Ovary (tissue), 9 donors: ENCODE data around the gene ENPP6. TPM values are rescaled to one million over a fixed set of nuclear protein-coding genes. Genes with fewer than 3 reads are reported as not detected.

Experiments used
- DNase-seq, 5 donors: peaks; one replicate each; pipeline ENCODE4 v3.0.0-alpha.2; 2019 to 2020
- H3K27ac ChIP-seq, 2 donors: fragments of 200-600 bp; one replicate each; pipeline versions ENCODE4 v1.5.1 to v1.8.0; 2019 to 2022
- H3K27me3 ChIP-seq: fragments of 200-600 bp; one replicate; pipeline ENCODE4 v1.8.0; 2022
- H3K36me3 ChIP-seq: fragments of 200-600 bp; sonication (generic); one replicate; pipeline ENCODE4 v1.5.1; 2019
- H3K4me1 ChIP-seq: one replicate; pipeline ENCODE4 v1.8.1; 2013; ENCODE audit warnings: mild to moderate bottlenecking, moderate library complexity; ENCODE audit not compliant: insufficient read depth
- H3K4me3 ChIP-seq: fragments of 200-600 bp; sonication (generic); one replicate; pipeline ENCODE4 v1.5.1; 2017
- H3K9me3 ChIP-seq, 2 donors: fragments of 200-600 bp in 1 of 2; sonication (generic) in 1 of 2; one replicate each; pipeline versions ENCODE4 v1.5.1 to v1.8.1; 2013 to 2019; ENCODE audit warnings: mild to moderate bottlenecking in 1 of 2, moderate library complexity in 1 of 2
- EP300 ChIP-seq: sonication (generic); formaldehyde crosslinking; IDR thresholded peaks from one replicate; pipeline ENCODE4 v1.6.1; 2017; ENCODE audit warnings: antibody characterized with exemption
- POLR2A ChIP-seq: fragments of 450-650 bp; IDR thresholded peaks from one replicate; pipeline ENCODE4 v1.6.1; 2017; ENCODE audit warnings: antibody characterized with exemption, mild to moderate bottlenecking, moderate library complexity
- WGBS, 3 donors: extraction: QIAGEN DNeasy Blood & Tissue Kit in 1 of 3; methylation state at CpG; one replicate each; pipeline versions ENCODE4 v1.1.5 to v1.1.7; 2013 to 2017; 5-methylcytosine and 5-hydroxymethylcytosine counted together
- intact Hi-C, 4 donors: fragments of 100-400 bp; cut with DNase I; formaldehyde crosslinking; loops; one replicate each; pipeline versions ENCODE4 v1.11.0 to v1.15.1; 2022 to 2023
- polyA plus RNA-seq, 2 donors: library from polyadenylated mRNA; stranded (reverse); fragments of 200-250 nt in 1 of 2; fragments of 350-450 nt in 1 of 2; fragmentation: Illumina TruSeq in 1 of 2; extraction: RNeasy Lipid Tissue Mini Kit (QIAGEN cat#74804) in 1 of 2; gene quantifications; one replicate each; pipeline ENCODE4 v1.2.3, GENCODE V29; 2013 to 2014
- total RNA-seq, 7 donors: library from RNA; depleted of rRNA in 2 of 7; stranded (reverse); fragments of >200 nt in 2 of 7; fragmentation: NEBNext Ultra II Directional in 3 of 7; extraction: Animal tissue kit (Norgen Biotek cat#: 25700) in 3 of 7; gene quantifications; one replicate each; pipeline versions ENCODE4 v1.1.0 to v1.2.4, GENCODE V29; 2016 to 2023
- TF ChIP-seq, protein P1 (sequence below), 3 donors: fragments of 450-650 bp in 2 of 3; fragments of 200-600 bp in 1 of 3; IDR thresholded peaks; one replicate each; pipeline versions ENCODE4 v1.5.1 to v1.8.0; 2016 to 2022; ENCODE audit warnings: antibody characterized with exemption in 3 of 3, mild to moderate bottlenecking in 1 of 3
- donor health status: DM: no; HTN: no; CAD: no; lungs with moderate emphysema.
- donor health status: DM: no; HTN: no; CAD: no.
- donor health status: Bipolar disorder and iron deficiency.
- donor health status: DM: yes; HTN: yes; CAD: no.
- donor health status: DM: no; HTN: no; CAD: no.
- donor health status: DM: yes; HTN: yes; CAD: no.

Gene ENPP6
- total and polyA plus RNA-seq, 9 donors, result 1.7 to 20.8 (median 9.4) TPM

- TF ChIP-seq POLR2A, result no peak
- no peak for TF ChIP-seq EP300
- TF ChIP-seq, protein P1, sequence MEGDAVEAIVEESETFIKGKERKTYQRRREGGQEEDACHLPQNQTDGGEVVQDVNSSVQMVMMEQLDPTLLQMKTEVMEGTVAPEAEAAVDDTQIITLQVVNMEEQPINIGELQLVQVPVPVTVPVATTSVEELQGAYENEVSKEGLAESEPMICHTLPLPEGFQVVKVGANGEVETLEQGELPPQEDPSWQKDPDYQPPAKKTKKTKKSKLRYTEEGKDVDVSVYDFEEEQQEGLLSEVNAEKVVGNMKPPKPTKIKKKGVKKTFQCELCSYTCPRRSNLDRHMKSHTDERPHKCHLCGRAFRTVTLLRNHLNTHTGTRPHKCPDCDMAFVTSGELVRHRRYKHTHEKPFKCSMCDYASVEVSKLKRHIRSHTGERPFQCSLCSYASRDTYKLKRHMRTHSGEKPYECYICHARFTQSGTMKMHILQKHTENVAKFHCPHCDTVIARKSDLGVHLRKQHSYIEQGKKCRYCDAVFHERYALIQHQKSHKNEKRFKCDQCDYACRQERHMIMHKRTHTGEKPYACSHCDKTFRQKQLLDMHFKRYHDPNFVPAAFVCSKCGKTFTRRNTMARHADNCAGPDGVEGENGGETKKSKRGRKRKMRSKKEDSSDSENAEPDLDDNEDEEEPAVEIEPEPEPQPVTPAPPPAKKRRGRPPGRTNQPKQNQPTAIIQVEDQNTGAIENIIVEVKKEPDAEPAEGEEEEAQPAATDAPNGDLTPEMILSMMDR (IDR thresholded peaks at IDR 0.05), result no peak
- H3K27ac ChIP-seq, result no peak overlapping the region
- no peak for DNase-seq
- H3K36me3 ChIP-seq, result no peaks in the 10 kb centered on the region
- WGBS, 3 donors, result 68 to 77% (median 75%) methylated on average over 4 of the region's 4 CpGs
- no peak overlapping the region for H3K4me3 ChIP-seq
- no peaks in the 10 kb centered on the region for H3K4me1 ChIP-seq
- no peaks in the 10 kb centered on the region for H3K27me3 ChIP-seq
- intact Hi-C loops, result no loop called here
- no peaks in the 10 kb centered on the region for H3K9me3 ChIP-seq
Measured at GRCh38 chr4:184232975-184233374, 15.3 kb upstream of the ENPP6 start.

GRCh38 chr4:184232202-184232601 lies 14.5 kb upstream of the ENPP6 start:
- Histone ChIP-seq H3K4me1 (no peaks in the 10 kb centered on the region), H3K36me3 (no peaks in the 10 kb centered on the region), H3K27me3 (no peaks in the 10 kb centered on the region), H3K27ac (no peak overlapping the region), H3K9me3 (no peaks in the 10 kb centered on the region), H3K4me3 (no peak overlapping the region)
- intact Hi-C loops, result no loop called here
- TF ChIP-seq POLR2A (no peak), EP300 (no peak)
- TF ChIP-seq, protein P1 (IDR thresholded peaks at IDR 0.05), result no peak
- DNase-seq, result no peak
- 87 to 94% (median 89%) methylated on average over 1 of the region's 1 CpG for WGBS, 3 donors

DNA sequence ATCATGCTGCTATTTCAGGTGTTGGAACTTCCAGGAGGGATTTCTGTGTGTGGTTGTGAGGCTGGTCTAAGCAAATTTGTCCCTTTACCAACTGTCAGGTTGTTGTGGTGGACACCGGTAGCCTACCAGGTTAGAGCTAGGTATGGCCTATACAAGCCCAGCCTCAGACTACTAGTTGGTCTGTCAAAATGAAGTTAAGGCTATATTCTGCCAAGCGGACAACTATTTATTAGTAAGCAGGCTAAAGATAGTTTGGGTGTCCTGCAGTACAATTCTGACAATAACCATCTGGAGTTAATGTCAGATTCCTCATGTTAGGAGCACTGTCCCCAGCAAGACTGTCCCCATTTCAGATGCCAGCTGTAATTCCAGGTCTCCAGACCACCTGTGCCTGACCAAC lies 13.9 kb upstream of the ENPP6 start:
- H3K27me3 ChIP-seq, result no peaks in the 10 kb centered on the region
- H3K4me3 ChIP-seq, result no peak overlapping the region
- no peaks in the 10 kb centered on the region for H3K4me1 ChIP-seq
- no peaks in the 10 kb centered on the region for H3K36me3 ChIP-seq
- H3K27ac ChIP-seq, result no peak overlapping the region
- intact Hi-C loops, result no loop called here
- no peaks in the 10 kb centered on the region for H3K9me3 ChIP-seq
- no peak for DNase-seq
- TF ChIP-seq, protein P1 (IDR thresholded peaks at IDR 0.05), result no peak
- TF ChIP-seq EP300 (no peak), POLR2A (no peak)
- 81 to 89% (median 85%) methylated on average over 2 of the region's 2 CpGs for WGBS, 3 donors

- intact Hi-C loops, result no loop called here
- no peak overlapping the region for H3K4me3 ChIP-seq
- H3K27me3 ChIP-seq, result no peaks in the 10 kb centered on the region
- no peaks in the 10 kb centered on the region for H3K36me3 ChIP-seq
- no peaks in the 10 kb centered on the region for H3K9me3 ChIP-seq
- DNase-seq, result no peak
- TF ChIP-seq, protein P1 (IDR thresholded peaks at IDR 0.05), result no peak
- TF ChIP-seq EP300 (no peak), POLR2A (no peak)
- H3K4me1 ChIP-seq, result no peaks in the 10 kb centered on the region
- WGBS, 3 donors, result 83 to 88% (median 84%) methylated on average over 7 of the region's 7 CpGs
- no peak overlapping the region for H3K27ac ChIP-seq
Measured at GRCh38 chr4:184228056-184228705, 10.5 kb upstream of the ENPP6 start.
